Measurements from ENCODE around the gene EMB.

DNA sequence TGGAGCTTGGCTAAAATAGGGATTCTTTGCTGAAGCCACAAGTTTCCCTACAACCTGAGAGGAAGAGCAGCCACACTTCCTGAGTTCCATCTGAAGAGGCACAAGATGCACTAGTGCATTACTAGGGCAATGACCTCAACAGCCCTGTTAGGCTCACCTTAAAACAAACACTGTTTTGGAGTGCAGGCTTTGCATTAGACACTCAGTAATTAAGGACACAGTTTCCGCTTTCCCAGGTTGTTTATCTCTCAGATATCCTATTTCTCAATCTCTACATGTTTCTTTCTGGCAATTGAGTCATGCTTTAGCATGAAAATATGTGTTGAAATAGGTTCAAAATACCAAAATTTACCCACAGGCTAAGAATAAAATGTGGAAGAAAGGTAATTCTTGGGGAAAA is 34.2 kb downstream of the EMB start:
- TF ChIP-seq GATA2 (IDR thresholded peaks at IDR 0.05; ENCODE audit: low read depth, low read length) (no peak), GATA3 (IDR thresholded peaks at IDR 0.05; ENCODE audit: low read depth, low read length) (no peak)

All from SH-SY5Y (cell line).